Upper lobe of right lung (tissue), 1 donor: ENCODE data around the gene THSD4. TPM values are rescaled to one million over a fixed set of nuclear protein-coding genes. Genes with fewer than 3 reads are reported as not detected.

Experiments used
- ATAC-seq: fragments of 200-7000 bp; cut with Tn5 transposase; one replicate; pipeline ENCODE4 v1.9.1; 2020; ENCODE audit warnings: mild to moderate bottlenecking, moderate library complexity
- DNase-seq: peaks from one replicate; pipeline ENCODE4 v3.0.0-alpha.2; 2020
- H3K27ac ChIP-seq: fragments of 200-600 bp; one replicate; pipeline ENCODE4 v1.8.0; 2022
- H3K27me3 ChIP-seq: fragments of 200-600 bp; one replicate; pipeline ENCODE4 v1.8.0; 2022; ENCODE audit warnings: mild to moderate bottlenecking
- H3K36me3 ChIP-seq: fragments of 200-600 bp; one replicate; pipeline ENCODE4 v1.8.0; 2022
- H3K4me1 ChIP-seq: fragments of 200-600 bp; one replicate; pipeline ENCODE4 v1.8.0; 2022
- H3K4me3 ChIP-seq: fragments of 200-600 bp; one replicate; pipeline ENCODE4 v1.8.0; 2022; ENCODE audit warnings: mild to moderate bottlenecking
- H3K9me3 ChIP-seq: fragments of 200-600 bp; one replicate; pipeline ENCODE4 v1.8.0; 2022
- CTCF ChIP-seq: fragments of 200-600 bp; IDR thresholded peaks from one replicate; pipeline ENCODE4 v1.8.0; 2022; ENCODE audit warnings: antibody characterized with exemption
- intact Hi-C: fragments of 100-400 bp; cut with DNase I; formaldehyde crosslinking; loops from one replicate; pipeline ENCODE4 v1.11.0; 2022
- total RNA-seq: library from RNA; stranded (reverse); fragmentation: NEBNext Ultra II Directional; extraction: Animal tissue kit (Norgen Biotek cat#: 25700); gene quantifications from one replicate; pipeline ENCODE4 v1.2.1, GENCODE V29; 2021
- donor health status: DM: no; HTN: yes; CAD: no; lungs with severe emphysema.

Gene THSD4
- total RNA-seq, 1 donor from 2014 or later = 25.6 TPM

GRCh38 chr15:71411538-71412482, 296.5 kb downstream of the THSD4 start:
- intact Hi-C loops = no loop called here
- Histone ChIP-seq H3K9me3 (no peaks in the 10 kb centered on the region), H3K4me1 (peaks cover 20% of the 10 kb centered on the region), H3K27ac (peak overlapping the region; percentile 81), H3K4me3 (no peak overlapping the region), H3K27me3 (no peaks in the 10 kb centered on the region), H3K36me3 (no peaks in the 10 kb centered on the region)
- ATAC-seq (peak; percentile 92), DNase-seq (peak; percentile 83)
- peak; percentile 37 for TF ChIP-seq CTCF

- Histone ChIP-seq H3K36me3 (no peaks in the 10 kb centered on the region), H3K4me3 (no peak overlapping the region), H3K27me3 (no peaks in the 10 kb centered on the region), H3K27ac (peak overlapping the region; percentile 5), H3K9me3 (no peaks in the 10 kb centered on the region), H3K4me1 (peaks cover 20% of the 10 kb centered on the region)
- DNase-seq = no peak
- intact Hi-C loops = no loop called here
- ATAC-seq = no peak
- TF ChIP-seq CTCF = no peak
Observed at GRCh38 chr15:71413419-71413818, 298.1 kb downstream of the THSD4 start.

GRCh38 chr15:71414853-71415252, 299.6 kb downstream of the THSD4 start:
- H3K27me3 ChIP-seq = no peaks in the 10 kb centered on the region
- TF ChIP-seq CTCF = no peak
- intact Hi-C loops = no loop called here
- no peaks in the 10 kb centered on the region for H3K36me3 ChIP-seq
- H3K27ac ChIP-seq = no peak overlapping the region
- peaks cover 20% of the 10 kb centered on the region for H3K4me1 ChIP-seq
- ATAC-seq (no peak), DNase-seq (no peak)
- H3K4me3 ChIP-seq = no peak overlapping the region
- no peaks in the 10 kb centered on the region for H3K9me3 ChIP-seq

- no peak for TF ChIP-seq CTCF
- intact Hi-C loops = no loop called here
Observed at GRCh38 chr15:71422530-71423259, 307.4 kb downstream of the THSD4 start.

DNA sequence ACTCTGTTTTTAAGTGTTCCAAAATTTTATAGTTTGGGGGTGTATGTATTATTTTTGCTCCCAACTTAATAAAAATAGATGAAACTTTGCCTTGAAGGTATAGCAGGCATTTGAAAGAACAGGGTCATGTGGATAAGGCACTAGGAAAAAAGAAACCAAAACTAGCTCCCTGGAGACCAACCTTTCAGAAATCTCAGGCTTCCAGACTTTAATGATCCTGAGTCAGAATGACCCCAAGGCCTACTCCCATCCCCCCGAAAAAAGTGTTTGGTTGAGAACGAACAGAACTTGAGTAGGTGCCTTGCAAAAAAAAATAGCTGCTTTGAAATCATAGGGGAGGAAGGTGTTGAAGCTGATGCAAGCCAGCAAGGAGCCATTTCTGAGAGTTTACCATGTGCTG, 309.5 kb downstream of the THSD4 start:
- TF ChIP-seq CTCF = no peak
- ATAC-seq (no peak), DNase-seq (no peak)
- H3K27ac ChIP-seq = no peak overlapping the region
- H3K4me3 ChIP-seq = no peak overlapping the region
- H3K27me3 ChIP-seq = no peaks in the 10 kb centered on the region
- no peaks in the 10 kb centered on the region for H3K36me3 ChIP-seq
- no peaks in the 10 kb centered on the region for H3K9me3 ChIP-seq
- intact Hi-C loops = no loop called here
- no peaks in the 10 kb centered on the region for H3K4me1 ChIP-seq

More at GRCh38 chr15:71422530-71423259, 307.4 kb downstream of the THSD4 start:
- Histone ChIP-seq H3K36me3 (no peaks in the 10 kb centered on the region), H3K9me3 (no peaks in the 10 kb centered on the region), H3K27ac (no peak overlapping the region), H3K4me1 (no peaks in the 10 kb centered on the region), H3K4me3 (no peak overlapping the region), H3K27me3 (no peaks in the 10 kb centered on the region)
- ATAC-seq (no peak), DNase-seq (no peak)
